K562 (cell line): Measurements from ENCODE around the gene CFAP251. TPM values are rescaled to one million over a fixed set of nuclear protein-coding genes. Genes with fewer than 3 reads are reported as not detected.

Source experiments
- ATAC-seq: fragments of 200-7000 bp; cut with Tn5 transposase; 3 replicates; pipeline ENCODE4 v1.9.1; 2020; ENCODE audit warnings: moderate library complexity
- BruUV-seq: library from RNA; stranded (reverse); fragments of 400-500 nt; replicated peaks from 2 replicates; lab custom pipeline; 2021; lab: Mats Ljungman, UMichigan
- CTCF ChIA-PET: fragments of 300-600 bp; formaldehyde crosslinking; extraction: SDS; loops from one replicate; lab custom pipeline; 2021; ENCODE audit warnings: low intra/inter-chr PET ratio; lab: Yijun Ruan, JAX
- POLR2A ChIA-PET: fragments of 300-600, 350-650 bp; sonication (Branson Sonifier 250); formaldehyde crosslinking; extraction: SDS; loops from one replicate; lab custom pipeline; 2021; ENCODE audit warnings: antibody characterized with exemption, inconsistent platforms; lab: Yijun Ruan, JAX
- DNase-seq, 4 experiments: peaks; one replicate each; pipeline versions ENCODE4 v3.0.0 to v3.0.0-alpha.2; 2011 to 2018; ENCODE audit warnings: low spot score in 3 of 4, mixed read lengths in 3 of 4; ENCODE audit errors: extremely low read depth in 1 of 4
- FAIRE-seq: peaks from 2 replicates; lab custom pipeline; 2011; peaks lifted over from hg19 to GRCh38; lab: Jason Lieb, UNC
- H2AFZ ChIP-seq: 2 replicates; pipeline ENCODE4 v1.6.0; 2011; ENCODE audit warnings: low read depth, low read length, control low read depth, inconsistent platforms
- H3K27ac ChIP-seq: fragments of 200-600 bp; 3 replicates; pipeline ENCODE4 v1.8.0; 2011; ENCODE audit warnings: low read depth, mild to moderate bottlenecking, control low read depth, inconsistent platforms, low read length, moderate library complexity, mixed read lengths; ENCODE audit errors: extremely low read depth
- H3K27me3 ChIP-seq, 2 experiments: fragments of 300-600 bp in 1 of 2; 2 replicates in 1 of 2; 3 replicates in 1 of 2; pipeline versions ENCODE4 v1.6.0 to v1.8.0; 2011; ENCODE audit warnings: inconsistent platforms in 2 of 2, low read length in 2 of 2, mild to moderate bottlenecking in 1 of 2, mixed read lengths in 1 of 2, moderate library complexity in 1 of 2; ENCODE audit not compliant: control insufficient read depth in 2 of 2, insufficient read depth in 2 of 2
- H3K36me3 ChIP-seq: fragments of 300-600 bp; 3 replicates; pipeline ENCODE4 v1.8.0; 2011; ENCODE audit warnings: mild to moderate bottlenecking, low read length, inconsistent platforms; ENCODE audit not compliant: control insufficient read depth, insufficient read depth
- H3K4me1 ChIP-seq, 2 experiments: fragments of 200-600 bp in 1 of 2; replicated peaks in 1 of 2; 2 replicates in 1 of 2; 3 replicates in 1 of 2; pipeline versions ENCODE4 v1.5.1 to v1.8.0; 2011; ENCODE audit warnings: inconsistent platforms in 2 of 2, low read length in 2 of 2, mild to moderate bottlenecking in 1 of 2, mixed read lengths in 1 of 2, moderate library complexity in 1 of 2; ENCODE audit not compliant: control insufficient read depth in 2 of 2, insufficient read depth in 2 of 2
- H3K4me2 ChIP-seq: 2 replicates; pipeline ENCODE4 v1.6.1; 2011; ENCODE audit warnings: low read length, control low read depth, inconsistent platforms, mixed read lengths; ENCODE audit not compliant: insufficient read depth
- H3K4me3 ChIP-seq: fragments of 200-600 bp; sonication (generic), shearing (Covaris generic); 2 replicates; pipeline ENCODE4 v1.5.1; 2016; ENCODE audit warnings: control low read depth, inconsistent platforms
- H3K79me2 ChIP-seq: fragments of 200-600 bp; 3 replicates; pipeline ENCODE4 v1.8.0; 2011; ENCODE audit warnings: low read length, inconsistent platforms; ENCODE audit not compliant: control insufficient read depth, insufficient read depth
- H3K9ac ChIP-seq, 2 experiments: 2 replicates each; pipeline versions ENCODE4 v1.6.0 to v1.6.1; 2011; ENCODE audit warnings: low read depth in 2 of 2, low read length in 2 of 2, control low read depth in 1 of 2, inconsistent platforms in 1 of 2, mild to moderate bottlenecking in 1 of 2, mixed read lengths in 1 of 2; ENCODE audit not compliant: insufficient read depth in 1 of 2
- H3K9me1 ChIP-seq: one replicate; pipeline ENCODE4 v1.6.0; 2011; ENCODE audit warnings: inconsistent platforms, mild to moderate bottlenecking, low read length, moderate library complexity; ENCODE audit not compliant: control insufficient read depth, insufficient read depth
- H3K9me3 ChIP-seq: replicated peaks from 2 replicates; pipeline ENCODE4 v1.5.1; 2011; ENCODE audit warnings: low read depth, low read length, inconsistent platforms; ENCODE audit not compliant: control insufficient read depth, insufficient read depth
- H4K20me1 ChIP-seq: replicated peaks from 2 replicates; pipeline ENCODE4 v1.6.1; 2011; ENCODE audit warnings: low read length, inconsistent platforms, mixed read lengths; ENCODE audit not compliant: control insufficient read depth, insufficient read depth
- BCL6 ChIP-seq: fragments of 250-450 bp; sonication (Bioruptor Pico); IDR thresholded peaks from 2 replicates; pipeline ENCODE4 v1.4.0; 2020
- CC2D1A ChIP-seq: fragments of 450-650 bp; IDR thresholded peaks from 2 replicates; pipeline ENCODE4 v1.6.1; 2017; ENCODE audit warnings: mild to moderate bottlenecking
- JUN ChIP-seq, 2 experiments: sonication (generic) in 1 of 2; formaldehyde crosslinking in 1 of 2; IDR thresholded peaks; 2 replicates each; pipeline versions ENCODE4 v1.6.1 to v1.8.0; 2012 to 2022; ENCODE audit warnings: borderline replicate concordance in 2 of 2, mild to moderate bottlenecking in 2 of 2, improper control_type of control experiment in 1 of 2, low read depth in 1 of 2, low read length in 1 of 2, missing genetic modification reagents in 1 of 2
- NFE2 ChIP-seq: IDR thresholded peaks from 2 replicates; pipeline ENCODE4 v1.6.1; 2014; ENCODE audit warnings: antibody characterized with exemption, low read depth
- TOE1 ChIP-seq, 2 experiments: fragments of 450-650 bp in 1 of 2; sonication (generic) in 1 of 2; formaldehyde crosslinking in 1 of 2; IDR thresholded peaks; 2 replicates each; pipeline versions ENCODE4 v1.7.1 to v1.8.0; 2016 to 2022; ENCODE audit warnings: borderline replicate concordance in 2 of 2, mild to moderate bottlenecking in 2 of 2, antibody characterized with exemption in 1 of 2, inconsistent platforms in 1 of 2, low read depth in 1 of 2, missing genetic modification reagents in 1 of 2, moderate library complexity in 1 of 2
- XRCC5 ChIP-seq: fragments of 200-400 bp; formaldehyde crosslinking; IDR thresholded peaks from 2 replicates; pipeline ENCODE4 v1.6.1; 2017; ENCODE audit warnings: low read depth, mild to moderate bottlenecking, low read length
- ZC3H4 ChIP-seq: sonication (generic); formaldehyde crosslinking; IDR thresholded peaks from 2 replicates; pipeline ENCODE4 v1.9.0; 2021; ENCODE audit warnings: missing genetic modification reagents, borderline replicate concordance
- ZC3H8 ChIP-seq: fragments of 450-650 bp; IDR thresholded peaks from 2 replicates; pipeline ENCODE4 v1.6.1; 2017
- WGBS: fragments of 100-300 bp; shearing (Covaris generic); methylation state at CpG from one replicate; pipeline ENCODE4 v1.1.6; 2016; ENCODE audit warnings: low coverage, mixed read lengths; ENCODE audit not compliant: insufficient coverage; ENCODE audit errors: missing lambda C conversion rate; 5-methylcytosine and 5-hydroxymethylcytosine counted together
- in situ Hi-C: fragments of 300-500 bp; cut with MboI; formaldehyde crosslinking; loops from 4 replicates; pipeline ENCODE4 v1.15.0; 2018; ENCODE audit warnings: inconsistent platforms, mixed read lengths
- intact Hi-C: fragments of 100-400 bp; cut with micrococcal nuclease; formaldehyde crosslinking; loops from 2 replicates; pipeline ENCODE4 v1.14.2; 2022
- polyA plus RNA-seq, 8 experiments: library from polyadenylated mRNA; depleted of rRNA in 4 of 8; stranded (reverse) in 5 of 8; unstranded in 3 of 8; fragments of >200 nt; fragmentation: Nextera tagmentation in 2 of 8; fragmentation: Illumina TruSeq in 1 of 8; extraction: Ambion mirVana in 2 of 8; extraction: Trizol in 1 of 8; gene quantifications; 2 replicates each; pipeline versions ENCODE4 v1.2.1 to v1.2.3, GENCODE V29; 2011 to 2014; ENCODE audit warnings: inconsistent platforms in 1 of 8, missing spikeins in 1 of 8
- total RNA-seq, 7 experiments: library from RNA; depleted of rRNA in 6 of 7; stranded (reverse); fragments of >200 nt in 6 of 7; fragmentation: Illumina TruSeq in 2 of 7; extraction: Trizol in 2 of 7; gene quantifications; 2 replicates each; pipeline versions ENCODE4 v1.2.1 to v1.2.3, GENCODE V29; 2011 to 2021; ENCODE audit warnings: low replicate concordance in 1 of 7
- TF ChIP-seq, protein P1 (sequence below): fragments of 250-450 bp; sonication (Bioruptor Pico); IDR thresholded peaks from 2 replicates; pipeline ENCODE4 v1.4.0; 2020
- TF ChIP-seq, protein P2 (sequence below): fragments of 250-450 bp; sonication (Bioruptor Pico); IDR thresholded peaks from 2 replicates; pipeline ENCODE4 v1.8.0; 2022; ENCODE audit warnings: moderate library complexity, mild to moderate bottlenecking, inconsistent platforms

Gene CFAP251
- total and polyA plus RNA-seq, 9 of the 15 experiments (the other 6 are each of a cell fraction or from before 2014, with no cell fraction given) = 16.6 to 31.0 (median 19.1) TPM

DNA sequence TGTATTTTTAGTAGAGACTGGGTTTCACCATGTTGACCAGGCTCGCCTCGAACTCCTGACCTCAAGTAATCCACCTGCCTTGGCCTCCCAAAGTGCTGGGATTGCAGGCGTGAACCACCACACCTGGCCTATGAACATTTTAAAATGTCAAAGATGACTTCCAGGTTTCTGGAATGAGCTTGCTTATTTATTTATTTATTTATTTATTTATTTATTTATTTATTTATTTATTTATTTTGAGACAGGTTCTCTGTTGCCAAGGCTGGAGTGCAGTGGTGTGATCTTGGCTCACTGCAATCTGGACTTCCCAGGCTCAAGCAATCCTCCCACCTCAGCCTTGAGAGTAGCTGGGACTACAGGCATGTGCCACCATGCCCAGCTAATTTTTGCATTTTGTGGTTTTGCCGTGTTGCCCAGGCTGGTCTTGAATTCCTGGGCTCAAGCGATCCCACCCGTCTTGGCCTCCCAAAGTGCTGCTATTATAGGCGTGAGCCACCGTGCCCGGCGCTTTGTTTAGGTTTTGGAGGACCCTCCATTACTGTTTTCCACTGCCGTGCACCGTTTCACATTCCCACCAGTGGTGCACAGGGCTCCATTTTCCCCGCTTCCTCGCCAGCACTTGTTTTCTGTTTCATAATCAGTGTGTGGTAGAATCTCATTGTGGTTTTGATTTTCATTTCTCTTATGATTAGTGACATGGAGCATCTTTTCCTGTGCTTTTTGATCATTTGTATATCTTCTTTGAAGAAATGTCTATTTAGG lies 6.4 kb upstream of the CFAP251 start (continued):
- no peak for TF ChIP-seq TOE1 (IDR thresholded peaks at IDR 0.05; ENCODE audit: borderline replicate concordance)
- no peak for TF ChIP-seq TOE1 (CRISPR knock-in tag; IDR thresholded peaks at IDR 0.05; ENCODE audit: borderline replicate concordance, low read depth)

DNA sequence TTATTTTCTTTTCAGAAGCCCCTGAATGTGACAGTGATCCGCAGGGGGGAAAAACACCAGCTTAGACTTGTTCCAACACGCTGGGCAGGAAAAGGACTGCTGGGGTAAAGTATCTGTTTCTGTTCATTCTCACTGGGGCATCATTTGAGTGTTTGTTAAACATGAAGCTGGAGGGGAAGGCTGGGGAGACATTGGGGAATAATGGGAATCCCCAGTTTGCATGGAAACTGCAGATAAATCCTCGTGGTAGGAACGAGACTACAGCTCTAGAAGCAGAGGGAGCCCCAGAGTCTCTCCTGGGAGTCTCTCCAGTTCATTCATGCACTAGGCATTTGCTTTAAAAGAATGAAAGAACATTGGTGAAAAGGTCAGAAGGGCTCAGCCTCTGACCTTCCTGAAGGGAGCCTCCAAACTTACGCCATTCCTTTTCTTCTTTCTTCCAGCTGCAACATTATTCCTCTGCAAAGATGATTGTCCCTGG lies 2.5 kb upstream of the CFAP251 start:
- FAIRE-seq = no peak
- in situ Hi-C loops = no loop called here

More for the DNA sequence above, 2.5 kb upstream of the CFAP251 start:
- no peaks in the 10 kb centered on the region for H4K20me1 ChIP-seq
- H3K27ac ChIP-seq = no peak overlapping the region
- no peaks in the 10 kb centered on the region for H3K9me1 ChIP-seq
- no peak for DNase-seq
- intact Hi-C loops = no loop called here
- TF ChIP-seq, protein P1, sequence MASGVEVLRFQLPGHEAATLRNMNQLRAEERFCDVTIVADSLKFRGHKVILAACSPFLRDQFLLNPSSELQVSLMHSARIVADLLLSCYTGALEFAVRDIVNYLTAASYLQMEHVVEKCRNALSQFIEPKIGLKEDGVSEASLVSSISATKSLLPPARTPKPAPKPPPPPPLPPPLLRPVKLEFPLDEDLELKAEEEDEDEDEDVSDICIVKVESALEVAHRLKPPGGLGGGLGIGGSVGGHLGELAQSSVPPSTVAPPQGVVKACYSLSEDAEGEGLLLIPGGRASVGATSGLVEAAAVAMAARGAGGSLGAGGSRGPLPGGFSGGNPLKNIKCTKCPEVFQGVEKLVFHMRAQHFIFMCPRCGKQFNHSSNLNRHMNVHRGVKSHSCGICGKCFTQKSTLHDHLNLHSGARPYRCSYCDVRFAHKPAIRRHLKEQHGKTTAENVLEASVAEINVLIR (CRISPR knock-in tag) = no peak
- TF ChIP-seq XRCC5 (no peak), ZC3H8 (no peak), ZC3H4 (no peak), BCL6 (CRISPR knock-in tag) (no peak), JUN (IDR thresholded peaks at IDR 0.05; ENCODE audit: borderline replicate concordance, low read depth, low read length) (no peak), JUN (CRISPR knock-in tag; IDR thresholded peaks at IDR 0.05; ENCODE audit: borderline replicate concordance) (no peak), NFE2 (no peak), CC2D1A (no peak)
- TF ChIP-seq, protein P2, sequence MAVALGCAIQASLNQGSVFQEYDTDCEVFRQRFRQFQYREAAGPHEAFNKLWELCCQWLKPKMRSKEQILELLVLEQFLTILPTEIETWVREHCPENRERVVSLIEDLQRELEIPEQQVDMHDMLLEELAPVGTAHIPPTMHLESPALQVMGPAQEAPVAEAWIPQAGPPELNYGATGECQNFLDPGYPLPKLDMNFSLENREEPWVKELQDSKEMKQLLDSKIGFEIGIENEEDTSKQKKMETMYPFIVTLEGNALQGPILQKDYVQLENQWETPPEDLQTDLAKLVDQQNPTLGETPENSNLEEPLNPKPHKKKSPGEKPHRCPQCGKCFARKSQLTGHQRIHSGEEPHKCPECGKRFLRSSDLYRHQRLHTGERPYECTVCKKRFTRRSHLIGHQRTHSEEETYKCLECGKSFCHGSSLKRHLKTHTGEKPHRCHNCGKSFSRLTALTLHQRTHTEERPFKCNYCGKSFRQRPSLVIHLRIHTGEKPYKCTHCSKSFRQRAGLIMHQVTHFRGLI (CRISPR knock-in tag) = no peak
- TF ChIP-seq, all 486 proteins: peak for 0
- no peak overlapping the region for H3K4me3 ChIP-seq
- peaks cover 70% of the 10 kb centered on the region; the same call in 2 of the 3 replicates for H3K36me3 ChIP-seq
- no peak for ATAC-seq
- no peaks in the 10 kb centered on the region for H3K9me3 ChIP-seq
- H3K9ac ChIP-seq = no peak overlapping the region
- CTCF ChIA-PET = no interaction called here
- H2AFZ ChIP-seq = no peak overlapping the region
- H3K4me1 ChIP-seq = no peaks in the 10 kb centered on the region
- BruUV-seq = no TSS peak
- WGBS = 92% methylated on average over 5 of the region's 5 CpGs
- no peaks in the 10 kb centered on the region for H3K27me3 ChIP-seq
- H3K79me2 ChIP-seq = no peaks in the 10 kb centered on the region
- no peak overlapping the region for H3K4me2 ChIP-seq
- POLR2A ChIA-PET = interaction anchor here (0.6 to 1.3 kb wide), 9 partner anchors 8 to 150 kb away, joined by 3 to 5 read pairs (median 3); no protein-coding TSS in a partner anchor
